SK-N-SH (cell line): ENCODE measurements around the gene NOTCH4. TPM values are rescaled to one million over a fixed set of nuclear protein-coding genes. Genes with fewer than 3 reads are reported as not detected.

Experiments
- CTCF ChIA-PET: fragments of 300-600, 350-600 bp; formaldehyde crosslinking; extraction: SDS; loops from one replicate; lab custom pipeline; 2021; lab: Yijun Ruan, JAX
- POLR2A ChIA-PET: fragments of 350-600 bp; sonication (Branson Sonifier 250); formaldehyde crosslinking; extraction: SDS; loops from one replicate; lab custom pipeline; 2020; ENCODE audit warnings: antibody characterized with exemption, inconsistent platforms; lab: Yijun Ruan, JAX
- DNase-seq: peaks from one replicate; pipeline ENCODE4 v3.0.0; 2012
- H2AFZ ChIP-seq: fragments of 200-600 bp; sonication (generic); 2 replicates; pipeline ENCODE4 v1.8.1; 2016; ENCODE audit warnings: antibody characterized with exemption, mild to moderate bottlenecking, low read depth
- H3F3A ChIP-seq: fragments of 200-600 bp; sonication (generic); replicated peaks from 2 replicates; pipeline ENCODE3; 2016; ENCODE audit warnings: antibody characterized with exemption, mild to moderate bottlenecking; ENCODE audit not compliant: insufficient read depth
- H3K27ac ChIP-seq, 2 experiments: fragments of 200-500 bp in 1 of 2; fragments of 200-600 bp in 1 of 2; sonication (Bioruptor generic) in 1 of 2; sonication (generic), shearing (Covaris generic) in 1 of 2; 2 replicates each; pipeline versions ENCODE4 v1.5.1 to v1.6.1; 2014 to 2016; ENCODE audit warnings: low read depth in 2 of 2, inconsistent platforms in 1 of 2, low read length in 1 of 2, mild to moderate bottlenecking in 1 of 2, mixed read lengths in 1 of 2
- H3K27me3 ChIP-seq: fragments of 200-600 bp; sonication (generic), shearing (Covaris generic); 2 replicates; pipeline ENCODE4 v1.6.1; 2016; ENCODE audit warnings: mixed run types; ENCODE audit not compliant: insufficient read depth
- H3K36me3 ChIP-seq, 2 experiments: fragments of 200-500 bp in 1 of 2; fragments of 200-600 bp in 1 of 2; sonication (Bioruptor generic) in 1 of 2; sonication (generic) in 1 of 2; replicated peaks in 1 of 2; 2 replicates each; pipeline versions ENCODE3 to v1.5.1; 2014 to 2016; ENCODE audit warnings: low read length in 1 of 2, mild to moderate bottlenecking in 1 of 2; ENCODE audit not compliant: insufficient read depth in 2 of 2, control insufficient read depth in 1 of 2
- H3K4me1 ChIP-seq, 2 experiments: fragments of 200-500 bp in 1 of 2; fragments of 200-600 bp in 1 of 2; sonication (Bioruptor generic) in 1 of 2; sonication (generic), shearing (Covaris generic) in 1 of 2; 2 replicates each; pipeline versions ENCODE4 v1.5.1 to v1.6.1; 2014 to 2016; ENCODE audit warnings: low read depth in 1 of 2, low read length in 1 of 2, mixed run types in 1 of 2; ENCODE audit not compliant: insufficient read depth in 2 of 2, control insufficient read depth in 1 of 2
- H3K4me2 ChIP-seq: fragments of 200-600 bp; sonication (generic), shearing (Covaris generic); 2 replicates; pipeline ENCODE4 v1.6.1; 2017; ENCODE audit warnings: mixed run types
- H3K4me3 ChIP-seq, 2 experiments: fragments of 200-500 bp in 1 of 2; fragments of 200-600 bp in 1 of 2; sonication (Bioruptor generic) in 1 of 2; sonication (generic), shearing (Covaris generic) in 1 of 2; 2 replicates each; pipeline versions ENCODE4 v1.5.1 to v1.8.1; 2014 to 2016; ENCODE audit warnings: low read depth in 2 of 2, inconsistent platforms in 1 of 2, low read length in 1 of 2, mild to moderate bottlenecking in 1 of 2, mixed read lengths in 1 of 2, moderate library complexity in 1 of 2
- H3K79me2 ChIP-seq: fragments of 200-600 bp; sonication (generic); 2 replicates; pipeline ENCODE4 v1.8.1; 2017; ENCODE audit warnings: mild to moderate bottlenecking; ENCODE audit not compliant: insufficient read depth
- H3K9ac ChIP-seq: fragments of 200-600 bp; sonication (generic); 2 replicates; pipeline ENCODE4 v1.6.1; 2017; ENCODE audit warnings: mixed run types
- H3K9me2 ChIP-seq: fragments of 200-600 bp; sonication (generic); 2 replicates; pipeline ENCODE4 v1.6.1; 2017; ENCODE audit warnings: mixed run types
- H3K9me3 ChIP-seq: fragments of 200-600 bp; sonication (generic); 2 replicates; pipeline ENCODE4 v1.6.1; 2017; ENCODE audit warnings: mixed run types, mild to moderate bottlenecking, moderate library complexity
- H4K20me1 ChIP-seq: fragments of 200-600 bp; sonication (generic); 2 replicates; pipeline ENCODE4 v1.6.1; 2017; ENCODE audit warnings: mild to moderate bottlenecking, mixed run types; ENCODE audit not compliant: insufficient read depth
- CHD2 ChIP-seq: fragments of 150-350 bp; IDR thresholded peaks from 2 replicates; pipeline ENCODE4 v1.6.1; 2018; ENCODE audit warnings: low read length; ENCODE audit not compliant: partially characterized antibody
- ELF1 ChIP-seq: IDR thresholded peaks from 2 replicates; pipeline ENCODE4 v1.4.0; 2012
- GABPA ChIP-seq: IDR thresholded peaks from 2 replicates; pipeline ENCODE4 v1.4.0; 2012; ENCODE audit warnings: low read depth, mild to moderate bottlenecking
- MEF2A ChIP-seq: IDR thresholded peaks from 2 replicates; pipeline ENCODE4 v1.4.0; 2012; ENCODE audit warnings: low read depth, borderline replicate concordance
- MXI1 ChIP-seq: IDR thresholded peaks from 2 replicates; pipeline ENCODE4 v1.6.1; 2012; ENCODE audit warnings: mild to moderate bottlenecking, low read depth, low read length, improper control_type of control experiment
- POLR2AphosphoS5 ChIP-seq: IDR thresholded peaks from 2 replicates; pipeline ENCODE4 v1.6.1; 2012; ENCODE audit warnings: low read depth, low read length
- RFX5 ChIP-seq: IDR thresholded peaks from 2 replicates; pipeline ENCODE4 v1.6.1; 2012; ENCODE audit warnings: mild to moderate bottlenecking, improper control_type of control experiment, low read length
- RXRA ChIP-seq: IDR thresholded peaks from 2 replicates; pipeline ENCODE4 v1.4.0; 2012; ENCODE audit warnings: low read depth, mild to moderate bottlenecking, borderline replicate concordance
- SIN3A ChIP-seq: IDR thresholded peaks from 2 replicates; pipeline ENCODE4 v1.6.1; 2012; ENCODE audit warnings: low read depth, mild to moderate bottlenecking, low read length, moderate library complexity, borderline replicate concordance
- TAF1 ChIP-seq: IDR thresholded peaks from 2 replicates; pipeline ENCODE4 v1.6.1; 2012; ENCODE audit warnings: low read depth, mild to moderate bottlenecking, low read length, moderate library complexity, borderline replicate concordance
- TCF12 ChIP-seq: IDR thresholded peaks from 2 replicates; pipeline ENCODE4 v1.4.0; 2012
- WGBS: methylation state at CpG from one replicate; pipeline ENCODE4 v1.1.6; 2017; ENCODE audit warnings: low lambda C conversion rate; 5-methylcytosine and 5-hydroxymethylcytosine counted together
- polyA plus RNA-seq, 3 experiments: library from polyadenylated mRNA; depleted of rRNA; stranded (reverse); fragments of >200 nt; gene quantifications; 2 replicates each; pipeline ENCODE4 v1.2.3, GENCODE V29; 2012
- TF ChIP-seq, protein P1 (sequence below): fragments of 150-350 bp; IDR thresholded peaks from 2 replicates; pipeline ENCODE4 v1.6.1; 2016; ENCODE audit warnings: mild to moderate bottlenecking, low read depth, low read length
- TF ChIP-seq, protein P2 (sequence below): IDR thresholded peaks from 2 replicates; pipeline ENCODE4; 2012
- TF ChIP-seq, protein P3 (sequence below): IDR thresholded peaks from 2 replicates; pipeline ENCODE4 v1.4.0; 2012; ENCODE audit warnings: low read depth

Gene NOTCH4
- polyA plus RNA-seq, 1 of the 3 experiments (the other 2 are of a cell fraction) = 2.5 TPM

DNA sequence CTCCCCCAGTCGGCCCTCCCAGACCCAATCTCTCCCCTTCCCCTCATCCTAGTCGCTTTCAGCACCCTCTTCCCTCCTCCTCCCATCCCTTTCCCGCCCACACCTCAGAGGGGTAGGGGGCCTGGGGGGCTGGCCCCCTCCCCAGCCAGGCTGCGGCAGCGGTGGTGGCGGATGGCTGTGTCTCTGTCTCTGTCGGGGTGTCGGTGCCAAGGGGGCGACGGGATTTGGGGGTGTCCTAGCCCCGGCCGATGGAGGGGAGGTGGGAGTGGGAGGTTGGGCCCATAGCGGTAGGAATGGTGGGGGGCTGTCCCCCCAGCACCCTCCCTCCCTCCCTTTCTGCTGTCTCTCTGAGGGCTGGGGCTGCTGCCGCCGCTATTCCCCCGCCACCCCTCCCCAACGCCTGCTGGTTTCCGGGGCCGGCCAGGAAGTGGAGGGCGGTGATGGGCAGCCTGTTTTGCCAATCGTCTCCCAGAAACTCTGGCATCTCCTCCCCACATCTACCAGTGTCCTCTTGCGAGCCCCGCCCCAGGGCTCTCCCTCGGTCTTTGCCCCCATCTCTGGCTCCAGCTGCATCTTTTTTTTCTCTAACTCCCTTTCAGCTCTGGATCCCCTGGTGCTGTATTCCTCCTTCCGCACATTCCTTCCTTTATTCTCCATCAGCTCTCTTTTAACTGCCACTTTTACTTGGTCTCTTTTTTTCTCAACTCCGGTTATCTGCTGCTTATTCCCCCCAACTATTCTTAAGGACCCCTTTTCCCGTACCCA is 48.0 kb downstream of the NOTCH4 start, which contains the start of gene AGPAT1:
Gene AGPAT1 (minus strand): TSS at position 374 of the 765 bp plus-strand sequence. CDS start 4,588 bp downstream, outside the sequence.
- TF ChIP-seq GABPA = peak; percentile 91
- peak; percentile 83 for TF ChIP-seq POLR2AphosphoS5
- TF ChIP-seq, protein P1, sequence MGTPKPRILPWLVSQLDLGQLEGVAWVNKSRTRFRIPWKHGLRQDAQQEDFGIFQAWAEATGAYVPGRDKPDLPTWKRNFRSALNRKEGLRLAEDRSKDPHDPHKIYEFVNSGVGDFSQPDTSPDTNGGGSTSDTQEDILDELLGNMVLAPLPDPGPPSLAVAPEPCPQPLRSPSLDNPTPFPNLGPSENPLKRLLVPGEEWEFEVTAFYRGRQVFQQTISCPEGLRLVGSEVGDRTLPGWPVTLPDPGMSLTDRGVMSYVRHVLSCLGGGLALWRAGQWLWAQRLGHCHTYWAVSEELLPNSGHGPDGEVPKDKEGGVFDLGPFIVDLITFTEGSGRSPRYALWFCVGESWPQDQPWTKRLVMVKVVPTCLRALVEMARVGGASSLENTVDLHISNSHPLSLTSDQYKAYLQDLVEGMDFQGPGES = peak; percentile 46
- TF ChIP-seq, protein P2, sequence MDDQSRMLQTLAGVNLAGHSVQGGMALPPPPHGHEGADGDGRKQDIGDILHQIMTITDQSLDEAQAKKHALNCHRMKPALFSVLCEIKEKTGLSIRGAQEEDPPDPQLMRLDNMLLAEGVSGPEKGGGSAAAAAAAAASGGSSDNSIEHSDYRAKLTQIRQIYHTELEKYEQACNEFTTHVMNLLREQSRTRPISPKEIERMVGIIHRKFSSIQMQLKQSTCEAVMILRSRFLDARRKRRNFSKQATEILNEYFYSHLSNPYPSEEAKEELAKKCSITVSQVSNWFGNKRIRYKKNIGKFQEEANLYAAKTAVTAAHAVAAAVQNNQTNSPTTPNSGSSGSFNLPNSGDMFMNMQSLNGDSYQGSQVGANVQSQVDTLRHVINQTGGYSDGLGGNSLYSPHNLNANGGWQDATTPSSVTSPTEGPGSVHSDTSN = peak; percentile 100
- 0 out of 2 replicates have a peak, but pooled peaks have one; percentile 12 for TF ChIP-seq TCF12
- TF ChIP-seq, protein P3, sequence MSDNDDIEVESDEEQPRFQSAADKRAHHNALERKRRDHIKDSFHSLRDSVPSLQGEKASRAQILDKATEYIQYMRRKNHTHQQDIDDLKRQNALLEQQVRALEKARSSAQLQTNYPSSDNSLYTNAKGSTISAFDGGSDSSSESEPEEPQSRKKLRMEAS = peak; percentile 38; the same call in 1 of the 2 replicates
- TF ChIP-seq SIN3A = no peak
- TF ChIP-seq RFX5 = peak; percentile 34; the same call in 1 of the 2 replicates
- peak; percentile 72 for TF ChIP-seq CHD2
- no peak for TF ChIP-seq RXRA
- TF ChIP-seq MEF2A = no peak
- TF ChIP-seq TAF1 = peak; percentile 70
- peak; percentile 61; the same call in 1 of the 2 replicates for TF ChIP-seq ELF1
- TF ChIP-seq MXI1 = 0 out of 2 replicates have a peak, but pooled peaks have one; percentile 28
- TF ChIP-seq, all 33 proteins: peak for 11
- H3K9ac ChIP-seq = peak within 1 kb of the TSS; percentile 84
- CTCF ChIA-PET = interaction anchor here (0.7 to 1.6 kb wide), 4 partner anchors 10 to 128 kb away, joined by 3 to 4 read pairs (median 4); partner anchors contain the start of gene EGFL8

More for the DNA sequence above, 48.0 kb downstream of the NOTCH4 start, which contains the start of gene AGPAT1:
- Histone ChIP-seq H3F3A (peaks cover 13% of the 10 kb centered on the region), H3K9me2 (no peaks in the 10 kb centered on the region), H3K4me2 (peak within 1 kb of the TSS; percentile 81), H3K4me1 (peaks cover 12 to 40% of the 10 kb centered on the region in 2 experiments; a peak in 3 of 4 replicates), H3K79me2 (peaks cover 55% of the 10 kb centered on the region), H2AFZ (peak within 1 kb of the TSS; percentile 88), H4K20me1 (no peaks in the 10 kb centered on the region), H3K36me3 (peaks cover 3 to 12% of the 10 kb centered on the region in 2 experiments), H3K4me3 (peak within 1 kb of the TSS; percentile 84 to 99), H3K27ac (peak within 1 kb of the TSS; percentile 98 to 99), H3K27me3 (no peaks in the 10 kb centered on the region), H3K9me3 (no peaks in the 10 kb centered on the region)
- POLR2A ChIA-PET = interaction anchor here (0.7 to 4.1 kb wide), 5 partner anchors 14 to 511 kb away, joined by 3 to 22 read pairs (median 5); partner anchors contain the start of genes ATF6B, FKBPL, GPANK1 and PBX2
- under 1% methylated on average over 18 of the region's 27 CpGs for WGBS
- peak; percentile 97 for DNase-seq
